Prostate gland (tissue), 2 donors: ENCODE results near the gene PLA2G5.
"Not testable (repeated sequence)": the region's sequence is repeated elsewhere in the genome, so short reads cannot be mapped to it uniquely, and the experiment has no call there.

Experiments used
- CTCF ChIP-seq, 4 experiments: fragments of 200-600 bp in 2 of 4; fragments of 450-650 bp in 2 of 4; sonication (generic) in 2 of 4; IDR thresholded peaks; 1 replicate in 3 of 4; 2 replicates in 1 of 4; pipeline ENCODE4 v1.5.1; 2016 to 2019; ENCODE audit warnings: antibody characterized with exemption in 4 of 4, mild to moderate bottlenecking in 2 of 4, moderate library complexity in 2 of 4
- POLR2A ChIP-seq: fragments of 450-650 bp; IDR thresholded peaks from one replicate; pipeline ENCODE4 v1.6.1; 2016; ENCODE audit warnings: antibody characterized with exemption, mild to moderate bottlenecking
- POLR2AphosphoS5 ChIP-seq: sonication (generic); formaldehyde crosslinking; IDR thresholded peaks from one replicate; pipeline ENCODE4 v1.6.1; 2017; ENCODE audit warnings: antibody characterized with exemption

GRCh38 chr1:20060791-20061190 lies 9.2 kb upstream of the PLA2G5 start:
- TF ChIP-seq CTCF (IDR thresholded peaks at IDR 0.05); POLR2A; POLR2AphosphoS5: not testable (repeated sequence)
